ENCODE measurements around the gene PCYOX1L. TPM values are rescaled to one million over a fixed set of nuclear protein-coding genes. Genes with fewer than 3 reads are reported as not detected.

The PCYOX1L gene
- total and polyA plus RNA-seq, 2 experiments from 2014 or later, result 6.7 to 14.7 TPM

DNA sequence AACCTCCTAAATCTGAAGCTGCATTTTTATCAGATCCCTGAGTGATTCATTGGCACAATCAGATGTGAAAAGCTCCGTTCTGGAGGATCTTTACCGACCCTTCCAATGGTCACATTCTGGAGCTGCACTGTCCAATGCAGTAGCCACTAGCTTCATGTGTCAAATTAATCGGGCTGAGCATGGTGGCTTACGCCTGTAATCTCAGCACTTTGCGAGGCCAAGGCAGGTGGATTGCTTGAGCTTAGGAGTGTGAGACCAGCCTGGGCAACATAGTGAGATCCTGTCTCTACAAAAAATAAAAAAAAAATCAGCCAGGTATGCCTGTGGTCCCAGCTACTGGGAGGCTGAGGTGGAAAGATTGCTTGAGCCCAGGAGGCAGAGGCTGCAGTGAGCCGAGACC is 17.6 kb downstream of the PCYOX1L start:
- H3K4me3 ChIP-seq, result no peak overlapping the region
- no peaks in the 10 kb centered on the region for H3K27me3 ChIP-seq (ENCODE audit: insufficient read depth)
- H3K9me2 ChIP-seq (ENCODE audit: insufficient read depth), result no peaks in the 10 kb centered on the region; the same call in 1 of the 2 replicates
- no peaks in the 10 kb centered on the region; the same call in 2 of the 3 replicates for H3K36me3 Mint-ChIP-seq (ENCODE audit: low read depth)
- H3K27me3 Mint-ChIP-seq (ENCODE audit: insufficient read depth, low read depth, poor library complexity), result peaks cover 2% of the 10 kb centered on the region
- no peaks in the 10 kb centered on the region for H3K79me2 ChIP-seq (replicated peaks; ENCODE audit: insufficient read depth)
- H3K4me3 Mint-ChIP-seq, result no peak overlapping the region
- no peak overlapping the region for H3K4me2 ChIP-seq
- no peaks in the 10 kb centered on the region; the same call in 1 of the 2 replicates for H4K20me1 ChIP-seq (replicated peaks; ENCODE audit: insufficient read depth)
- DNase-seq (ENCODE audit: low spot score) (no peak), ATAC-seq (no peak)
- H3K4me1 ChIP-seq (ENCODE audit: insufficient read depth), result peaks cover 3% of the 10 kb centered on the region; the same call in 1 of the 2 replicates
- H3K27ac ChIP-seq (ENCODE audit: low read depth), result no peak overlapping the region
- H3K27ac Mint-ChIP-seq, result no peak overlapping the region
- H2AFZ ChIP-seq, result no peak overlapping the region
- peaks cover 13% of the 10 kb centered on the region; the same call in 2 of the 3 replicates for H3K4me1 Mint-ChIP-seq
- no peaks in the 10 kb centered on the region for H3K36me3 ChIP-seq (ENCODE audit: insufficient read depth)
- TF ChIP-seq EZH2 (IDR thresholded peaks at IDR 0.05; ENCODE audit: low read depth, unreplicated experiment), result no peak
- TF ChIP-seq, protein P1, sequence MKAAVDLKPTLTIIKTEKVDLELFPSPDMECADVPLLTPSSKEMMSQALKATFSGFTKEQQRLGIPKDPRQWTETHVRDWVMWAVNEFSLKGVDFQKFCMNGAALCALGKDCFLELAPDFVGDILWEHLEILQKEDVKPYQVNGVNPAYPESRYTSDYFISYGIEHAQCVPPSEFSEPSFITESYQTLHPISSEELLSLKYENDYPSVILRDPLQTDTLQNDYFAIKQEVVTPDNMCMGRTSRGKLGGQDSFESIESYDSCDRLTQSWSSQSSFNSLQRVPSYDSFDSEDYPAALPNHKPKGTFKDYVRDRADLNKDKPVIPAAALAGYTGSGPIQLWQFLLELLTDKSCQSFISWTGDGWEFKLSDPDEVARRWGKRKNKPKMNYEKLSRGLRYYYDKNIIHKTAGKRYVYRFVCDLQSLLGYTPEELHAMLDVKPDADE (IDR thresholded peaks at IDR 0.05), result no peak
- TF ChIP-seq POLR2AphosphoS5 (IDR thresholded peaks at IDR 0.05; ENCODE audit: low read depth), result no peak
- TF ChIP-seq, protein P2, sequence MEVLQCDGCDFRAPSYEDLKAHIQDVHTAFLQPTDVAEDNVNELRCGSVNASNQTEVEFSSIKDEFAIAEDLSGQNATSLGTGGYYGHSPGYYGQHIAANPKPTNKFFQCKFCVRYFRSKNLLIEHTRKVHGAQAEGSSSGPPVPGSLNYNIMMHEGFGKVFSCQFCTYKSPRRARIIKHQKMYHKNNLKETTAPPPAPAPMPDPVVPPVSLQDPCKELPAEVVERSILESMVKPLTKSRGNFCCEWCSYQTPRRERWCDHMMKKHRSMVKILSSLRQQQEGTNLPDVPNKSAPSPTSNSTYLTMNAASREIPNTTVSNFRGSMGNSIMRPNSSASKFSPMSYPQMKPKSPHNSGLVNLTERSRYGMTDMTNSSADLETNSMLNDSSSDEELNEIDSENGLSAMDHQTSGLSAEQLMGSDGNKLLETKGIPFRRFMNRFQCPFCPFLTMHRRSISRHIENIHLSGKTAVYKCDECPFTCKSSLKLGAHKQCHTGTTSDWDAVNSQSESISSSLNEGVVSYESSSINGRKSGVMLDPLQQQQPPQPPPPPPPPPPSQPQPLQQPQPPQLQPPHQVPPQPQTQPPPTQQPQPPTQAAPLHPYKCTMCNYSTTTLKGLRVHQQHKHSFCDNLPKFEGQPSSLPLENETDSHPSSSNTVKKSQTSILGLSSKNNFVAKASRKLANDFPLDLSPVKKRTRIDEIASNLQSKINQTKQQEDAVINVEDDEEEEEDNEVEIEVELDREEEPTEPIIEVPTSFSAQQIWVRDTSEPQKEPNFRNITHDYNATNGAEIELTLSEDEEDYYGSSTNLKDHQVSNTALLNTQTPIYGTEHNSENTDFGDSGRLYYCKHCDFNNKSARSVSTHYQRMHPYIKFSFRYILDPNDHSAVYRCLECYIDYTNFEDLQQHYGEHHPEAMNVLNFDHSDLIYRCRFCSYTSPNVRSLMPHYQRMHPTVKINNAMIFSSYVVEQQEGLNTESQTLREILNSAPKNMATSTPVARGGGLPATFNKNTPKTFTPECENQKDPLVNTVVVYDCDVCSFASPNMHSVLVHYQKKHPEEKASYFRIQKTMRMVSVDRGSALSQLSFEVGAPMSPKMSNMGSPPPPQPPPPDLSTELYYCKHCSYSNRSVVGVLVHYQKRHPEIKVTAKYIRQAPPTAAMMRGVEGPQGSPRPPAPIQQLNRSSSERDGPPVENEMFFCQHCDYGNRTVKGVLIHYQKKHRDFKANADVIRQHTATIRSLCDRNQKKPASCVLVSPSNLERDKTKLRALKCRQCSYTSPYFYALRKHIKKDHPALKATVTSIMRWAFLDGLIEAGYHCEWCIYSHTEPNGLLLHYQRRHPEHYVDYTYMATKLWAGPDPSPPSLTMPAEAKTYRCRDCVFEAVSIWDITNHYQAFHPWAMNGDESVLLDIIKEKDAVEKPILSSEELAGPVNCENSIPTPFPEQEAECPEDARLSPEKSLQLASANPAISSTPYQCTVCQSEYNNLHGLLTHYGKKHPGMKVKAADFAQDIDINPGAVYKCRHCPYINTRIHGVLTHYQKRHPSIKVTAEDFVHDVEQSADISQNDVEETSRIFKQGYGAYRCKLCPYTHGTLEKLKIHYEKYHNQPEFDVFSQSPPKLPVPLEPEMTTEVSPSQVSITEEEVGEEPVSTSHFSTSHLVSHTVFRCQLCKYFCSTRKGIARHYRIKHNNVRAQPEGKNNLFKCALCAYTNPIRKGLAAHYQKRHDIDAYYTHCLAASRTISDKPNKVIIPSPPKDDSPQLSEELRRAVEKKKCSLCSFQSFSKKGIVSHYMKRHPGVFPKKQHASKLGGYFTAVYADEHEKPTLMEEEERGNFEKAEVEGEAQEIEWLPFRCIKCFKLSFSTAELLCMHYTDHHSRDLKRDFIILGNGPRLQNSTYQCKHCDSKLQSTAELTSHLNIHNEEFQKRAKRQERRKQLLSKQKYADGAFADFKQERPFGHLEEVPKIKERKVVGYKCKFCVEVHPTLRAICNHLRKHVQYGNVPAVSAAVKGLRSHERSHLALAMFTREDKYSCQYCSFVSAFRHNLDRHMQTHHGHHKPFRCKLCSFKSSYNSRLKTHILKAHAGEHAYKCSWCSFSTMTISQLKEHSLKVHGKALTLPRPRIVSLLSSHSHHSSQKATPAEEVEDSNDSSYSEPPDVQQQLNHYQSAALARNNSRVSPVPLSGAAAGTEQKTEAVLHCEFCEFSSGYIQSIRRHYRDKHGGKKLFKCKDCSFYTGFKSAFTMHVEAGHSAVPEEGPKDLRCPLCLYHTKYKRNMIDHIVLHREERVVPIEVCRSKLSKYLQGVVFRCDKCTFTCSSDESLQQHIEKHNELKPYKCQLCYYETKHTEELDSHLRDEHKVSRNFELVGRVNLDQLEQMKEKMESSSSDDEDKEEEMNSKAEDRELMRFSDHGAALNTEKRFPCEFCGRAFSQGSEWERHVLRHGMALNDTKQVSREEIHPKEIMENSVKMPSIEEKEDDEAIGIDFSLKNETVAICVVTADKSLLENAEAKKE (CRISPR knock-in tag; IDR thresholded peaks at IDR 0.05), result no peak
- TF ChIP-seq ZNF331 (CRISPR knock-in tag; IDR thresholded peaks at IDR 0.05; ENCODE audit: low read depth), result no peak
- TF ChIP-seq EZH2phosphoT487 (IDR thresholded peaks at IDR 0.05; ENCODE audit: unreplicated experiment), result no peak
- TF ChIP-seq, protein P3, sequence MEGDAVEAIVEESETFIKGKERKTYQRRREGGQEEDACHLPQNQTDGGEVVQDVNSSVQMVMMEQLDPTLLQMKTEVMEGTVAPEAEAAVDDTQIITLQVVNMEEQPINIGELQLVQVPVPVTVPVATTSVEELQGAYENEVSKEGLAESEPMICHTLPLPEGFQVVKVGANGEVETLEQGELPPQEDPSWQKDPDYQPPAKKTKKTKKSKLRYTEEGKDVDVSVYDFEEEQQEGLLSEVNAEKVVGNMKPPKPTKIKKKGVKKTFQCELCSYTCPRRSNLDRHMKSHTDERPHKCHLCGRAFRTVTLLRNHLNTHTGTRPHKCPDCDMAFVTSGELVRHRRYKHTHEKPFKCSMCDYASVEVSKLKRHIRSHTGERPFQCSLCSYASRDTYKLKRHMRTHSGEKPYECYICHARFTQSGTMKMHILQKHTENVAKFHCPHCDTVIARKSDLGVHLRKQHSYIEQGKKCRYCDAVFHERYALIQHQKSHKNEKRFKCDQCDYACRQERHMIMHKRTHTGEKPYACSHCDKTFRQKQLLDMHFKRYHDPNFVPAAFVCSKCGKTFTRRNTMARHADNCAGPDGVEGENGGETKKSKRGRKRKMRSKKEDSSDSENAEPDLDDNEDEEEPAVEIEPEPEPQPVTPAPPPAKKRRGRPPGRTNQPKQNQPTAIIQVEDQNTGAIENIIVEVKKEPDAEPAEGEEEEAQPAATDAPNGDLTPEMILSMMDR (conservative IDR thresholded peaks at IDR 0.05; ENCODE audit: low read depth in 2 of 2), result no peak
- TF ChIP-seq CREB1 (CRISPR knock-in tag; IDR thresholded peaks at IDR 0.05; ENCODE audit: low read depth), result no peak
- TF ChIP-seq JUNB (IDR thresholded peaks at IDR 0.05; ENCODE audit: unreplicated experiment), result no peak
- no peak for TF ChIP-seq STAT1 (IDR thresholded peaks at IDR 0.05; ENCODE audit: unreplicated experiment)
- no peak for TF ChIP-seq NANOG (IDR thresholded peaks at IDR 0.05; ENCODE audit: borderline replicate concordance)
- no peak for TF ChIP-seq ZNF114 (CRISPR knock-in tag; IDR thresholded peaks at IDR 0.05)
- TF ChIP-seq, protein P4, sequence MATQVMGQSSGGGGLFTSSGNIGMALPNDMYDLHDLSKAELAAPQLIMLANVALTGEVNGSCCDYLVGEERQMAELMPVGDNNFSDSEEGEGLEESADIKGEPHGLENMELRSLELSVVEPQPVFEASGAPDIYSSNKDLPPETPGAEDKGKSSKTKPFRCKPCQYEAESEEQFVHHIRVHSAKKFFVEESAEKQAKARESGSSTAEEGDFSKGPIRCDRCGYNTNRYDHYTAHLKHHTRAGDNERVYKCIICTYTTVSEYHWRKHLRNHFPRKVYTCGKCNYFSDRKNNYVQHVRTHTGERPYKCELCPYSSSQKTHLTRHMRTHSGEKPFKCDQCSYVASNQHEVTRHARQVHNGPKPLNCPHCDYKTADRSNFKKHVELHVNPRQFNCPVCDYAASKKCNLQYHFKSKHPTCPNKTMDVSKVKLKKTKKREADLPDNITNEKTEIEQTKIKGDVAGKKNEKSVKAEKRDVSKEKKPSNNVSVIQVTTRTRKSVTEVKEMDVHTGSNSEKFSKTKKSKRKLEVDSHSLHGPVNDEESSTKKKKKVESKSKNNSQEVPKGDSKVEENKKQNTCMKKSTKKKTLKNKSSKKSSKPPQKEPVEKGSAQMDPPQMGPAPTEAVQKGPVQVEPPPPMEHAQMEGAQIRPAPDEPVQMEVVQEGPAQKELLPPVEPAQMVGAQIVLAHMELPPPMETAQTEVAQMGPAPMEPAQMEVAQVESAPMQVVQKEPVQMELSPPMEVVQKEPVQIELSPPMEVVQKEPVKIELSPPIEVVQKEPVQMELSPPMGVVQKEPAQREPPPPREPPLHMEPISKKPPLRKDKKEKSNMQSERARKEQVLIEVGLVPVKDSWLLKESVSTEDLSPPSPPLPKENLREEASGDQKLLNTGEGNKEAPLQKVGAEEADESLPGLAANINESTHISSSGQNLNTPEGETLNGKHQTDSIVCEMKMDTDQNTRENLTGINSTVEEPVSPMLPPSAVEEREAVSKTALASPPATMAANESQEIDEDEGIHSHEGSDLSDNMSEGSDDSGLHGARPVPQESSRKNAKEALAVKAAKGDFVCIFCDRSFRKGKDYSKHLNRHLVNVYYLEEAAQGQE (IDR thresholded peaks at IDR 0.05; ENCODE audit: unreplicated experiment), result no peak
- H3F3A ChIP-seq (replicated peaks; ENCODE audit: low read depth), result no peaks in the 10 kb centered on the region
- no peaks in the 10 kb centered on the region for H3K9me3 Mint-ChIP-seq

All from GM23338 (cell line).